Right ventricle myocardium inferior (tissue), 1 donor: Measurements from ENCODE around the gene SETD2. TPM values are rescaled to one million over a fixed set of nuclear protein-coding genes. Genes with fewer than 3 reads are reported as not detected.

Experiments used
- ATAC-seq: fragments of 200-7000 bp; cut with Tn5 transposase; one replicate; pipeline ENCODE4 v1.9.1; 2020; ENCODE audit warnings: mild to moderate bottlenecking, moderate library complexity
- DNase-seq: peaks from one replicate; pipeline ENCODE4 v3.0.0; 2021; ENCODE audit errors: missing footprints
- intact Hi-C: fragments of 100-400 bp; cut with DNase I; formaldehyde crosslinking; loops from one replicate; pipeline ENCODE4 v1.11.0; 2022
- total RNA-seq: library from RNA; stranded (reverse); fragmentation: NEBNext Ultra II Directional; extraction: Animal tissue kit (Norgen Biotek cat#: 25700); gene quantifications from one replicate; pipeline ENCODE4 v1.2.1, GENCODE V29; 2021
- donor health status: DM: no; HTN: yes; CAD: no; lungs with severe emphysema.

SETD2 gene
- total RNA-seq, 1 donor from 2014 or later: 26.7 TPM

- no peak for DNase-seq
- intact Hi-C loops: no loop called here
- no peak for ATAC-seq
Measured at GRCh38 chr3:47017504-47018268, 146.2 kb downstream of the SETD2 start.

- intact Hi-C loops: no loop called here
- no peak for DNase-seq
Measured at GRCh38 chr3:47016934-47017435, 146.9 kb downstream of the SETD2 start.

DNA sequence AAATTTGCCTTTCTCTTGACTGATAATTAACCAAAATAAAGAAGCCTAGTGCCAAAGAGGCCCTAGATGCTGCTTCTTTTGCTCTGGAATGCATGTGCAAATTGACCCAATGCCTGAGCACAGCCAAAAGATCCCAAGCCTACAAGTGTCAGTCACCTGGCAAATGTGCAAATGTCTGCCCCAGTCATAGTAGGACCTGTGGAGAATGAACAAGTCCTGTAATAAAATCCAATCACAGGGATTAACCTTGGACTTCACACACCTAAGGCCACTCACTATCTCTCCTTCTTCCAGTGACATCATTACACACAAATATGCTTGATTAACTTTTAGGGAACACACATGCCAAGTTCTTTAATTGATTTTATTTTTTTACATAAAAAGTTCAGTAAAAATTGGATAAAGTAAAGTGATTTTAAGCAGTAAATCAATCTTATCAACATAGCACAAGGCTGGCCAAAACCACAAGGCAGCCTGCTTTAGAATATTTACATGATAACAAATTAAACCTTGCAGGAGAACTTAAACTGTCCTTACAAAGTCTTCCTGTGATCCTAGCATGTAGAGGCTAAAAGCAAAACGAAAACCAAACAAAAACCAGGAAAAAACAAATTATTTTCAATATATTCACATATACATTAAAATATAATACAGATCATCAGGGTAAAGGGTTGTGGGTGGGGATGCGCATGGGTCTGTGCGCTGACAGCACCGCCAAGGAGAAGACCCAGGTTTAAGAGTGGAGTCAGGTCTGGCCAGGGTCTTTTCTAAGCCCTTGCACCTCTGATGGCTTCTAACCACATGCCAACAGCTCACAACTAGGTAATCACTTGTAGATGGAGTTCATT lies 147.6 kb downstream of the SETD2 start:
- no peak for ATAC-seq
- intact Hi-C loops: no loop called here
- no peak for DNase-seq

More at GRCh38 chr3:47016934-47017435, 146.9 kb downstream of the SETD2 start:
- no peak for ATAC-seq

GRCh38 chr3:47015151-47015550 lies 148.8 kb downstream of the SETD2 start:
- DNase-seq: no peak
- ATAC-seq: no peak
- intact Hi-C loops: no loop called here

GRCh38 chr3:47014036-47014435 lies 149.9 kb downstream of the SETD2 start:
- ATAC-seq (no peak), DNase-seq (no peak)
- intact Hi-C loops: no loop called here

DNA sequence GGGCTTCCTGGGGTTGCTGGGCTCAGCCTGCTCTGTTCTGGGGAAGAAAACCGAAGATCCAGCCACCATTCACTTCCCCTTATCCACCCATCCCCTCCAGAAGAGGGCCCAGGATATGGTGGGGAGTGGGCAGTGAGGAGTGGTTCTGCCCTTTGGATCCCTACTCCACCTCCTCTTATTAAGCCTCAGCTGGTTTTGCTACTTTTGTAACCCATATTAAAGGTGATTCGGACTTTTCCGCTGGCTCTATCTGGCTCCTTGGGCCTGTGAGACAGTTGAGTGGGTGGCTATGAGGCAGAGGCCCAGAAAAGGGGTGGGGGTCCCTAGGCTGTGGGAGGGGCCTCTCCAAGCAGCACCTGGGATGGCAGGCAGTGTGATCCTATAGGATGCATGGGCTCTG lies 150.7 kb downstream of the SETD2 start:
- intact Hi-C loops: no loop called here
- ATAC-seq (no peak), DNase-seq (no peak)

GRCh38 chr3:47012342-47013230 lies 151.3 kb downstream of the SETD2 start:
- intact Hi-C loops: no loop called here
- no peak for DNase-seq
- ATAC-seq: no peak

- intact Hi-C loops: no loop called here
- DNase-seq (no peak), ATAC-seq (no peak)
Measured at GRCh38 chr3:47011371-47011770, 152.5 kb downstream of the SETD2 start.

- DNase-seq (no peak), ATAC-seq (no peak)
- intact Hi-C loops: no loop called here
Measured at GRCh38 chr3:47010910-47011309, 153.0 kb downstream of the SETD2 start.

GRCh38 chr3:47010111-47010712 lies 153.7 kb downstream of the SETD2 start:
- intact Hi-C loops: no loop called here
- no peak for DNase-seq
- ATAC-seq: no peak

DNA sequence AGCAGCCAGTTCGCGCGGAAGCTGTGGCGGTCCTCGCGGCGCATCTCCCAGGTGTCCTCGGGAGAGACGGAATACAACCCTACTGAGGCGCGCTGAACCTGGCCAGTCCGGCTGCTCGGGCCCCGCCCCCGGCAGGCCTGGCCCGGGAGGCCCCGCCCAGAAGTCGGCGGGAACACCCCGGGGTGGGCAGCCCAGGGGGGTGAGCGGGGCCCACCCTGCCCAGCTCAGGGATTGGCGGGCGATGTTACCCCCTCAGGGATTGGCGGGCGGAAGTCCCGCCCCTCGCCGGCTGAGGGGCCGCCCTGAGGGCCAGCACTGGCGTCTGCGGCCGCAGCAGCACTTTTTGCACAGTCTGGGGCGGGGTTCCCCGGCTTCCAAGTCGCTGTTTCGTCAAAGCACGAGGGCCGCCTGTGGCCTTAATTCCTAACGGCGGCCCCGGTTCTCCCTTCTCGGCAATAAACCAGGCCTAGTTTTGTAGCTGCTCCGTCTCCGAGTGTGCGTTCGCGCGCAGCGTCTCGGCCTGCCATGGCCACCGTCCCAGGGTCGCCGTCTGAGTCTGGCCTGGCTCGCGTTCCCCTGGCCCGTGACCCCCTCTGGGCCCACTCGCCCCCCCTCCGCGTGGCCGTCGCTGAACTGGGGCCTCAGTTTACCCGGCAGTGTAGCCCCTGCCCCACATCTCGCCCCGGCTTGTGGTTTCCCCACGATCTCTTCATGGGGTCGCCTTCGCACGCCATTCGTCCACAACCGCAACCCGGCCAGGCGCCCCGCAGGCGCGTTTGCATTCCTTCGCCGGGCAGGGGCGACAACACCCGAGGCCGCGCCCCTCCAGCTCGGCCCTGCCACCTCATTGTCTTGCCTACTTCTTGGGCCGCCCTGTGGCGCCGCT lies 154.4 kb downstream of the SETD2 start:
- ATAC-seq (peak; percentile 96), DNase-seq (peak; percentile 92)
- intact Hi-C loops: loop anchor here (1.0 to 10.0 kb wide), 3 partner anchors 30 to 305 kb away; partner anchors contain the start of genes NBEAL2 and TMIE

DNA sequence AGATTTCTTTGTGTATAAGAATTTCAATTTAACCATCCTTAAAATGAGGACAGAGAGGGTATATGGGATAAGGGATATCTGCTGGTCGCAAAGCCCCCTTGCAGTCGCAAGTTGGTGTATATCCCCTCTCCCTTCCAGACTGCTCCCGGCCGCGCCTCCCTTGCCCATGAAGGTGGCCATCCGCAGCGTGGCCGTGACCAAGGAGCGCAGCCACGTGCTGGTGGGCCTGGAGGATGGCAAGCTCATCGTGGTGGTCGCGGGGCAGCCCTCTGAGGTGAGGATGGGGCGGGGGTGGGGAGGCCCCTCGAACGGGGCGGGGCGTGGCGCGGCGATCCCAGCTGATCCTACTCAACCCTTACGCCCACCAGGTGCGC lies 155.1 kb downstream of the SETD2 start:
- DNase-seq (no peak), ATAC-seq (peak; percentile 0)
- intact Hi-C loops: loop anchor here (1.0 to 10.0 kb wide), 3 partner anchors 30 to 304 kb away; partner anchors contain the start of genes NBEAL2 and TMIE

GRCh38 chr3:47008234-47008796 lies 155.6 kb downstream of the SETD2 start:
- intact Hi-C loops: loop anchor here (5.0 to 10.0 kb wide), 2 partner anchors 136 to 304 kb away; partner anchors contain the start of gene TMIE
- no peak for ATAC-seq
- no peak for DNase-seq

DNA sequence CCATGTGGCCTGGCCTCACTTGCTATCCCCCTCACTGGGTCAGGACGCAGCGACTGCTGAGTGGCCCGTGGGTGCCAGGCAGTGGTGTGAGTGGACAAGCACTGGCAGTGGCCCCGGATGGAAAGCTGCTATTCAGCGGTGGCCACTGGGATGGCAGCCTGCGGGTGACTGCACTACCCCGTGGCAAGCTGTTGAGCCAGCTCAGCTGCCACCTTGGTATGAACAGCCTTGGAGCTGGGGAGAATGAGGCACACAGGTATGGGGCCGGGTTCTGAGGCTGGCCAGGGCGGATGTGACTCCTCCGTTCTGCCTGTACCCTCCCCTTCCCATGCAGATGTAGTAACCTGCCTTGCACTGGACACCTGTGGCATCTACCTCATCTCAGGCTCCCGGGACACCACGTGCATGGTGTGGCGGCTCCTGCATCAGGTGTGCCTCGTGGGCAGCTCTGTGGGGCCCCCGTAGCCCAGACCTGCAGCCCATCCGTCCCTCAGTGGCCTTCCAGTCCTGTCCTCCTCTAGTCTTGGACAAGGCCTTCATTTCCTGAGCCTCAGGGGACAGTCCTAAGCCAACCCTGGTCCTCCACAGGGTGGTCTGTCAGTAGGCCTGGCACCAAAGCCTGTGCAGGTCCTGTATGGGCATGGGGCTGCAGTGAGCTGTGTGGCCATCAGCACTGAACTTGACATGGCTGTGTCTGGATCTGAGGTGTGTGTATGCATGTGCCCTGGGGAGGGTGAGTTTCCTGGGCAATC lies 156.3 kb downstream of the SETD2 start:
- no peak for DNase-seq
- intact Hi-C loops: loop anchor here (5.0 to 10.0 kb wide), 2 partner anchors 135 to 303 kb away; partner anchors contain the start of gene TMIE
- no peak for ATAC-seq

- intact Hi-C loops: loop anchor here (5.0 to 10.0 kb wide), 2 partner anchors 135 to 302 kb away; partner anchors contain the start of gene TMIE
- ATAC-seq: no peak
- no peak for DNase-seq
Measured at GRCh38 chr3:47007001-47007400, 156.9 kb downstream of the SETD2 start.

DNA sequence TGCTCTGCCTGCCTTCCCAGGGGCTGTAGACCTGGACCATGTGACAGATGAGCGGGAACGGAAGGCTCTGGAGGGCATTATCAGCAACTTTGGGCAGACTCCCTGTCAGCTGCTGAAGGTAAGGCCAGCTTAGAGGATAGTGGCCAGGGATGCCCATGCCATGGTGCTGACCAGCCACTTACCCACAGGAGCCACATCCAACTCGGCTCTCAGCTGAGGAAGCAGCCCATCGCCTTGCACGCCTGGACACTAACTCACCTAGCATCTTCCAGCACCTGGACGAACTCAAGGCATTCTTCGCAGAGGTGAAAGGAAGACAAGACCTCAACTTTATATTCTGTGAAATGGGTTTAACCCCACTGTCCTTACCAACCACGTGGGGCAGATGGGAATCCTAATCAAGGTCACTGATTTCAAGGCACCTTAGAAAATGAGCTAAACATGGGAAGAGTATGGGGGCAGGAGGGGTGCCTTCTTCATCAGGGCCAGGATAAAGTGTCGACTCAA lies 157.7 kb downstream of the SETD2 start:
- intact Hi-C loops: loop anchor here (5.0 to 10.0 kb wide), 2 partner anchors 134 to 301 kb away; partner anchors contain the start of gene TMIE
- DNase-seq (no peak), ATAC-seq (no peak)
